ENCODE results near the gene ZNF14. TPM values are rescaled to one million over a fixed set of nuclear protein-coding genes. Genes with fewer than 3 reads are reported as not detected.

The ZNF14 gene
- total and polyA plus RNA-seq, 9 of the 15 experiments (the other 6 are each of a cell fraction or from before 2014, with no cell fraction given) = 1.9 to 7.0 (median 4.0) TPM

GRCh38 chr19:19732579-19733501 lies at the start of gene ZNF14 (continued):
- TF ChIP-seq PRDM10 (IDR thresholded peaks at IDR 0.05; ENCODE audit: partially characterized antibody) = no peak
- TF ChIP-seq DPF2 (IDR thresholded peaks at IDR 0.05) = no peak
- TF ChIP-seq, protein P1, sequence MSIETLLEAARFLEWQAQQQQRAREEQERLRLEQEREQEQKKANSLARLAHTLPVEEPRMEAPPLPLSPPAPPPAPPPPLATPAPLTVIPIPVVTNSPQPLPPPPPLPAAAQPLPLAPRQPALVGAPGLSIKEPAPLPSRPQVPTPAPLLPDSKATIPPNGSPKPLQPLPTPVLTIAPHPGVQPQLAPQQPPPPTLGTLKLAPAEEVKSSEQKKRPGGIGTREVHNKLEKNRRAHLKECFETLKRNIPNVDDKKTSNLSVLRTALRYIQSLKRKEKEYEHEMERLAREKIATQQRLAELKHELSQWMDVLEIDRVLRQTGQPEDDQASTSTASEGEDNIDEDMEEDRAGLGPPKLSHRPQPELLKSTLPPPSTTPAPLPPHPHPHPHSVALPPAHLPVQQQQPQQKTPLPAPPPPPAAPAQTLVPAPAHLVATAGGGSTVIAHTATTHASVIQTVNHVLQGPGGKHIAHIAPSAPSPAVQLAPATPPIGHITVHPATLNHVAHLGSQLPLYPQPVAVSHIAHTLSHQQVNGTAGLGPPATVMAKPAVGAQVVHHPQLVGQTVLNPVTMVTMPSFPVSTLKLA (conservative IDR thresholded peaks at IDR 0.05) = peak in 1 of 2 experiments; percentile 48; a peak in 1 of 4 replicates
- no peak for TF ChIP-seq RFX1 (IDR thresholded peaks at IDR 0.05)
- TF ChIP-seq C11orf30 (IDR thresholded peaks at IDR 0.05; ENCODE audit: low read depth) = no peak
- no peak for TF ChIP-seq ZNF280A (IDR thresholded peaks at IDR 0.05; ENCODE audit: low read depth, partially characterized antibody)
- TF ChIP-seq, protein P2, sequence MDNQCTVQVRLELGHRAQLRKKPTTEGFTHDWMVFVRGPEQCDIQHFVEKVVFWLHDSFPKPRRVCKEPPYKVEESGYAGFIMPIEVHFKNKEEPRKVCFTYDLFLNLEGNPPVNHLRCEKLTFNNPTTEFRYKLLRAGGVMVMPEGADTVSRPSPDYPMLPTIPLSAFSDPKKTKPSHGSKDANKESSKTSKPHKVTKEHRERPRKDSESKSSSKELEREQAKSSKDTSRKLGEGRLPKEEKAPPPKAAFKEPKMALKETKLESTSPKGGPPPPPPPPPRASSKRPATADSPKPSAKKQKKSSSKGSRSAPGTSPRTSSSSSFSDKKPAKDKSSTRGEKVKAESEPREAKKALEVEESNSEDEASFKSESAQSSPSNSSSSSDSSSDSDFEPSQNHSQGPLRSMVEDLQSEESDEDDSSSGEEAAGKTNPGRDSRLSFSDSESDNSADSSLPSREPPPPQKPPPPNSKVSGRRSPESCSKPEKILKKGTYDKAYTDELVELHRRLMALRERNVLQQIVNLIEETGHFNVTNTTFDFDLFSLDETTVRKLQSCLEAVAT (IDR thresholded peaks at IDR 0.05) = no peak
- TF ChIP-seq RBM17 (IDR thresholded peaks at IDR 0.05; ENCODE audit: borderline replicate concordance, low read depth, low read length) = no peak
- no peak for TF ChIP-seq HMG20B (CRISPR knock-in tag; IDR thresholded peaks at IDR 0.05)
- no peak for TF ChIP-seq NCOA2 (IDR thresholded peaks at IDR 0.05; ENCODE audit: partially characterized antibody in 2 of 2)
- no peak for TF ChIP-seq ETV6 (IDR thresholded peaks at IDR 0.05; ENCODE audit: borderline replicate concordance in 1 of 2, low read depth in 2 of 2, low read length in 1 of 2)
- 0 out of 2 replicates have a peak, but pooled peaks have one; percentile 42 for TF ChIP-seq ETV6 (CRISPR knock-in tag; IDR thresholded peaks at IDR 0.05; ENCODE audit: borderline replicate concordance)
- peak in 1 of 3 experiments; percentile 19; a peak in 2 of 6 replicates for TF ChIP-seq CTCF (IDR thresholded peaks at IDR 0.05 in 2 of 3, conservative IDR thresholded peaks at IDR 0.05 in 1 of 3; ENCODE audit: insufficient read depth in 2 of 3, low read depth in 1 of 3, low read length in 3 of 3)
- 0 out of 2 replicates have a peak, but pooled peaks have one; percentile 47 for TF ChIP-seq RB1 (IDR thresholded peaks at IDR 0.05; ENCODE audit: low read depth)
- TF ChIP-seq POLR2AphosphoS2 (IDR thresholded peaks at IDR 0.05; ENCODE audit: low read length) = peak; percentile 58; the same call in 1 of the 2 replicates
- no peak for TF ChIP-seq PHB2 (IDR thresholded peaks at IDR 0.05; ENCODE audit: low read depth)

Data from K562 (cell line).